GM19239 (cell line): Measurements from ENCODE around the gene MRPL49.
"Not testable (repeated sequence)": the region's sequence is repeated elsewhere in the genome, so short reads cannot be mapped to it uniquely, and the experiment has no call there.

Experiments used
- DNase-seq: peaks from one replicate; pipeline ENCODE4 v3.0.0; 2011; ENCODE audit warnings: low spot score; ENCODE audit not compliant: insufficient read length
- FAIRE-seq: peaks from 2 replicates; lab custom pipeline; 2011; peaks lifted over from hg19 to GRCh38; lab: Jason Lieb, UNC

MRPL49 gene

DNA sequence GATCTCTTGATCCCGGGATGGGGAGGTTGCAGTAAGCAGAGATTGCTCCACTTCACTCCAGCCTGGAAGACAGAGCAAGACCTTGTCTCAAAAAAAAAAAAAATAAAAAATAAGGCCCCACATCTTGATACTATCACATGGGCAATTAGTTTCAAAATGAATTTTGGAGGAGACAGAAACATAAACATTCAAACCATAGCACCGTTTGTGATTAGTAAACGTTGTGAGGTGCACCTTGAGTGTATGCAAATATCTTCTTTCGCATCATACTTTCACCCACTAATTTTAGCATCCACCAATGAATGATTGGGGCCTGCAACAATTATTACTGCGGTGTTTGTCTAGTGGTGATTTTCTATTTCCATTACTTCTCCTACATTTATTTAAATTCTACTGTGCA is 36.9 kb downstream of the MRPL49 start:
- FAIRE-seq (peak; percentile 86), DNase-seq (peak; percentile 28)

DNA sequence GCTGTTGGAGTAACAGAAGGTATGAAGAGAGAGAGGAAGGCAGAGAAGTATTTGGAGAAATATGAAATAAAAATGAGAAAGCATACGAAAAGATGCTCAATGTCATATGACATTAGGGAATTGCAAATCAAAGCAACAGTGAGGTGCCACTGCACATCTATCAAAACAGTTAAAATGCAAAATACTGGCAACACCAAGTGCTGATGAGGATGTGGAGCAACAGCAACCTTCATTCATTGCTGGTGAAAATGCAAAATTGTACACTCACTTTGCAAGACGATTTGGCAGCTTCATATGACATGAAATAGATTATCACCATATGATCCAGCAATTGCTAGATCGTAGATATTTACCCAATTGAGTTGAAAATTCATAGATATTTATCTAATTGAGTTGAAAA is 38.5 kb downstream of the MRPL49 start:
- DNase-seq (no peak), FAIRE-seq (no peak)

DNA sequence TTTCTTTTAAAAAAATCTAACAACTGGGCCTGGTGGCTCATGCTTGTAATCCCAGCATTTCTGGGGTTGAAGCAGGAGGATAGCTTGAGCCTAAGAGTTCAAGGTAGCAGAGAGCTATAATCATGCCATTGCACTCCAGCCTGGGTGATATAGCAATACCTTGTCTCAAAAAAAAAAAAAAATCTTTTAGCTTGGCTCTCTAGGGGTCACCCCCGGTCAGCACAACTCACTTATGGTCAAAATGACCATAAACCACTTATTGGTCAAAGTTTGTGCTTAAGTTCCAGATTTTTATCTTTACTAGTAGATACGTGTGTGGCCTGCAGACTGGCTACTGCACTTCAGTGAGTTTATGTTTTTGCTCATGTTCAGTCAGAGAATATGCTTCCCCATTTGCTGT is 41.6 kb downstream of the MRPL49 start:
- no peak for FAIRE-seq

DNA sequence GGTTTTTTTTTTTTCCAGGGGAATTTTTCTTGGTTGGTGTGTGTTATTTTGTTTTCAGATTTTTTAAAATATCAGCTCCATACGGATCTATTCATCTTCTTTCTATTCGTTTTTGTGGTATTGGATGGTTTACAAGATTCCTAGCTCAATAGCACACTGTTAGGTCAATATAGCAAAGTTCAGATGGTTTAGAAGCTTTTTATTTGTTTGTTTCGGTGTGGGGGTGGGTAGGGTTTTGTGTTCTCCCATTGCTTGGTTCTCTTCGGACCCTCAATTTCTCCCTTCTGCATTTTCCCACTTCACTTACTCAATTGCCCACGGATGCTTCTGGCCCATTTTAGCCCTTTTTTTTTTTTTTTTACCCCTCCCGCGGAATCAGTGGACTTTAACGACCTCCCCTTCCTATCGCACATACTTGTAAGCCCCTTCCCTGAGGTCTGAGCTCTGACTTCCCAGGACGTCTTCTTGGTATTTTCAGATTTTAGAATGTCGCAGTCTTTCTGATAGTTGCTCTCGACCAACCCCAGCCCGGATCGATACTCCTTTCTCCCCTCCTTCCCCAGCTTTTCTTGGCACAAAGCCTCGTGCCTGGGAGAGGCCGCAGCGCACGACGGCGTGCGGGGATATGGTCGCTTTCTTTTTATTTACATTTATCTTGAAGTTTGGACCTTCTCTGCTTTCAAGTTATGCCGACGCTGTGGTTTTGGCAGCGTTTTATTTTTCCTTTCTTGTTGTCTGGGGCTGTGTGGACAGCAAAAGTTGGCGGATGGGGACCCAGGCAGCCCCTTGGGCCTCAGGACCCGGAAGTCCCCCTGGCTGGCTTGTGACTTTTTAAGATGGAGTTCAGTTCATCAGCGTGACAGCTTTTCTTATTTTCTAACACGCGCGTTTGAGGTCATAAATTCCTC is 43.5 kb downstream of the MRPL49 start:
- DNase-seq = no peak
- FAIRE-seq = no peak

More for the DNA sequence above, 41.6 kb downstream of the MRPL49 start:
- no peak for DNase-seq

DNA sequence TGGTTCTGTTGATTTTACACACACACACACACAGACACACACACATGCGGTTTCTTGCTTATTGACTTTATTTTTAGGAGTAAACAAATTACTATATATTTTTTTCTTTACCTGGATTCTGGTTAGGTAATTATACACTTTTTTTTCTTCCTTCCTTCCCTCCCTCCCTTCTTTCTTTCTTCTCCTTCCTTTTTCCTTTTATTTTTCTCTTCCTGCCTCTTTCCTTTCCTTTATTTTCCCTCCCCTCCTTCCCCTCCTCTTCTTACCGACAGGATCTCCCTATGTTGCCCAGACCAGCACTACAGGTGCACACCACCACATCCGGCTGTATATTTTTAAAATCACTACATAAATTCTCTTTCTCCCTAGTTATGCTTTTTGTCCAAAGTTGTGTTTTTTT is 44.8 kb downstream of the MRPL49 start:
- DNase-seq = no peak
- no peak for FAIRE-seq

DNA sequence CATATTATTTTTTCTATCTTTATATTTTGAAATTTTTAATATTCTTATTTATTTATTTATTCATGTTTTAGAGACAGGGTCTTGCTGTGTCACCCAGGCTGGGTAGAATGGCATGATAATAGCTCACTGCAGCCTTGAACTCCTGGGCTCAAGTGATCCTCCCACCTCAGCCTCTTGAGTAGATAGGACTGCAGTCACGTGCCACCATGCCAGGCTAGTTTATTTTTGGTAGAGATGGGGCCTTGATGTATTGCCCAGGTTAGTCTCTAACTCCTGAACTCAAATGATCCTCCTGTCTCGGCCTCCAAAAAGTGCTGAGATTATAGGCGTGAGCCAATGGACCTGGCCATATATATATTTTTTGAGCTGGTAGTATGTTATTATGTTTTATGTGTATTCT is 45.5 kb downstream of the MRPL49 start:
- no peak for DNase-seq
- FAIRE-seq = no peak

DNA sequence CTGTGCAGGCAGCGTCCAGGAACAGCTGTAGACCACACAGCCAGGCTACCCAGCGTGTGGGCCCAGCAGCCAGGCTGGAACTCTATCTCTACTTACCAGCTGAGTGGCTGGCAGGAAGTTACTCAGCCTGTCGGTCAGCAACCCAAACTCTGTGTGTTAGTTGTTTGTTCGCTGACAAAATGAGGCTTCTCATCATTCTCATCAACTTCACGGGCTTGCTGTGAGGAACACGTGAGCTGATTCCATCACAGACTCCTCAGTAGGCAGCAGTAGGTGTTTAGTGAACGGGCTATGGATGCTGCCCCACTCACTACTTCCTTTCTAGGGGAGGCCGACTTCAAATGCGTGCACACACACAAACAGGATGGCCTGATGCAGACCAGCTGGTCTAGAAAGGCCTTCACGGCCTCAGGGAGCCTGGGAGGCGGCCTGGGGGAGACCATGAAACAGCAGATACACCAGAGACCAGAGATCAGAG is 47.1 kb downstream of the MRPL49 start:
- FAIRE-seq (peak; percentile 4), DNase-seq (no peak)

DNA sequence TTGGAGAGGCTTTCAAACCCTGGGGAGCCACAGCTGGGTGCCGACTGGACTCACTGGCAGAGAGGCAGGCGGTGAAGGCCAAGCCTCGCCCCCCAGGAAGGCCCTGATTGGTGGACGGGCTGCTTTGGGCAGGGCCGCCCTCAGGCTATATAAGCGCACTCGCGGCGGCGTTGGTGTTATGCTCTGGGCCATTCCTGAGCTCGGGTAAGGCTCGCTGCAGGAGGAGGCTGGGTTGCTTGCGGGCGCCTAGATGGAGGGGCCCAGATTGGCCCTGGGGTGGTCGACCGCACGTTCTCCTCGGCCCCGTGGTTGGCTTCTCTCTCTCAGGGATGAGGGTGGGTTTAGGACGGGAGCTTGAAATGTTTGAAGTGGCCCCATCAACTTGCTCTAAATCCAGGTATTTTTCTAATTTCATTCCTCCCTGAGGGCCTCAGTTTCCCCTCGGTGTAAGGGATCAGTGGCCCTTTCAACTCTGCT is 48.0 kb downstream of the MRPL49 start, which contains the start of gene SPDYC:
SPDYC (plus strand) TSS at position 176 of the 477 bp plus-strand sequence. CDS start 1,125 bp downstream, outside the sequence.
- FAIRE-seq (no peak), DNase-seq (no peak)

DNA sequence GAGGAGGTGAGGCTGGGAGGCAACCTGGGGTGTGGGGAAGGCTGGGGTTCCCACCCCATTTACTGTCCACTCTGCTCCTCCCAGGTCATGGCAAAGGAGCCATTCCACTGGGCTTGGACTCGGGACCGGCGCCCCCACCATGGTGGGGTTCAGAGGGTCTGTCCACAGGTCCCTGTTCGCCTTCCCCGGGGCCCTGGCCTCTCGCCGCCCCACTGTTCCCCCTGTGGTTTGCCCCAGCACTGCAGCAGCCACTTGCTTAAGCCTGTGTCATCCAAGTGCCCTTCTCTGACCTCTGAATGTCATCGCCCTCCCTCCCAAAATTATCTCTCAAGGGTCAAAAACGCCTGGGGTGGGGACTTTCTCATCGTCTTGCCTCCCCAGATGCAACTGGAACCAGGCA is 50.5 kb downstream of the MRPL49 start:
- FAIRE-seq = no peak
- no peak for DNase-seq

GRCh38 chr11:65174571-65175010 is 52.5 kb downstream of the MRPL49 start:
- not testable (repeated sequence) for FAIRE-seq, DNase-seq
